Natural killer cell (primary cell): ENCODE results near the gene GCFC2. TPM values are rescaled to one million over a fixed set of nuclear protein-coding genes. Genes with fewer than 3 reads are reported as not detected.

Experiments used
- ATAC-seq, 3 donors: fragments of 150-1000 bp in 2 of 3; fragments of 200-7000 bp in 1 of 3; cut with Tn5 transposase; 1 replicate in 1 of 3; 2 replicates in 2 of 3; pipeline ENCODE4 v1.10.0; 2021; ENCODE audit warnings: mild to moderate bottlenecking in 2 of 3, moderate library complexity in 2 of 3
- DNase-seq, 2 donors: peaks; one replicate each; pipeline versions ENCODE4 v3.0.0 to v3.0.0-alpha.2; 2013 to 2021; ENCODE audit warnings: mixed read lengths in 1 of 2
- H3K27ac ChIP-seq: one replicate; pipeline ENCODE4 v1.5.1; 2013; ENCODE audit warnings: mild to moderate bottlenecking, low read length
- H3K27me3 ChIP-seq: one replicate; pipeline ENCODE4 v1.6.1; 2013; ENCODE audit warnings: low read length; ENCODE audit not compliant: control insufficient read depth, insufficient read depth
- H3K36me3 ChIP-seq: one replicate; pipeline ENCODE4 v1.6.1; 2013; ENCODE audit warnings: low read length; ENCODE audit not compliant: control insufficient read depth, insufficient read depth
- H3K4me1 ChIP-seq: one replicate; pipeline ENCODE4 v1.6.1; 2013; ENCODE audit warnings: low read length; ENCODE audit not compliant: control insufficient read depth, insufficient read depth
- H3K4me3 ChIP-seq: one replicate; pipeline ENCODE4 v1.5.1; 2013; ENCODE audit warnings: low read length
- H3K9me3 ChIP-seq: one replicate; pipeline ENCODE4 v1.6.1; 2013; ENCODE audit warnings: low read length; ENCODE audit not compliant: control insufficient read depth, insufficient read depth
- H3K27ac Mint-ChIP-seq, 2 donors: one replicate each; pipeline ENCODE4 v1.8.0; 2022; ENCODE audit warnings: mild to moderate bottlenecking in 2 of 2, mixed read lengths in 2 of 2, moderate library complexity in 1 of 2
- H3K27me3 Mint-ChIP-seq, 2 donors: one replicate each; pipeline ENCODE4 v1.8.0; 2022; ENCODE audit warnings: low read depth in 2 of 2, mixed read lengths in 2 of 2
- H3K36me3 Mint-ChIP-seq: one replicate; pipeline ENCODE4 v1.8.0; 2022; ENCODE audit warnings: mixed read lengths
- H3K4me1 Mint-ChIP-seq, 2 donors: one replicate each; pipeline ENCODE4 v1.8.0; 2022; ENCODE audit warnings: mixed read lengths in 2 of 2
- H3K4me3 Mint-ChIP-seq: one replicate; pipeline ENCODE4 v1.8.0; 2022; ENCODE audit warnings: mild to moderate bottlenecking, moderate library complexity, mixed read lengths
- H3K9me3 Mint-ChIP-seq, 2 donors: one replicate each; pipeline ENCODE4 v1.8.0; 2022; ENCODE audit warnings: mixed read lengths in 2 of 2
- WGBS: methylation state at CpG from one replicate; pipeline ENCODE4 v1.1.7; 2013; ENCODE audit warnings: missing lambda C conversion rate; ENCODE audit not compliant: insufficient coverage; 5-methylcytosine and 5-hydroxymethylcytosine counted together
- intact Hi-C: fragments of 100-400 bp; cut with micrococcal nuclease; formaldehyde crosslinking; loops from one replicate; pipeline ENCODE4 v1.14.2; 2022
- total RNA-seq, 4 donors: library from RNA; stranded (reverse); fragments of 120-200 nt in 1 of 4; gene quantifications; one replicate each; pipeline versions ENCODE4 v1.2.3 to v1.2.4, GENCODE V29; 2013 to 2022
- TF ChIP-seq, protein P1 (sequence below): fragments of 200-600 bp; IDR thresholded peaks from one replicate; pipeline ENCODE4 v1.8.0; 2022; ENCODE audit warnings: antibody characterized with exemption

GCFC2 gene
- total RNA-seq, 3 donors from 2014 or later (not counting 1 experiment from before 2014, with no cell fraction given): 12.0 to 16.2 (median 13.5) TPM

DNA sequence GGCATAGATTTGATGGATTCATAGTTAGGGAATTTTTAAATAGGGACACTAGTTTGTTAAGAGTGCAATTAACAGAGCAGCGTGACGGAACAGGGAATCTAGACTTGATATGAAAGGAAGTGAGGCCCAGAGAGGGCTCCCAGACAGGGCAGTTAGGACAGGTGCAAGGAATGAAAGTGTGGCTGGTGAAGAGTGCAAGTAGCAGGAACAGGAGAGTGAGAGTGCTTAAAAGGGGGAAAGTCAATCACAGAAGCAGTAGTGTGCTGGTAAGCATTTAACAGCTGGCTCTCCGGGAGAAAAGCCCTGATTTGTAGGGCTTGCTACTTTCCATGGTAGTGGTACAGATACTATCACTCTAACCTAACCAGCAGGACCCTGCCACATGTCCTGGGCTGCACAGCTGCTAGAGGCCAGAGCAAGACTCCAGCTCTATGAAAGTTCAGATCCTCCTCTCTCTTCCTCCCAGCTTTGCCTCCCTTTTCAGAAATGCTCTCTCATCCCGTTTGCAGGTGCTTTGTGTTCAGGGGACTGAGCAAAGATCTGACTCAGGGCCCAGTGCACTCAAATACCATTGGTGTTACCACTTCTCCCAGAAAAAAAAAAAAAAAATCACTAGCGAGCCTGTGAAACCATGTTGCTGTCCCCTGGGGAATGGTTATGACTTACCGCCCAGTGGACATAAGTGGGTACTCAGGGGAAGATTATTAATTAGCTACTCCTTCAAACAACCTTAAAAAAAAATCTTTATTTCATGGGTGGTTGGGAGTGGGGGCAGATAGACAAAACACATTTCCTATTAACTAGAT lies 18.1 kb upstream of the GCFC2 start:
- 81% methylated on average over 4 of the region's 6 CpGs for WGBS
- Mint-ChIP-seq H3K36me3 (no peaks in the 10 kb centered on the region), H3K9me3 (no peaks in the 10 kb centered on the region), H3K27me3 (peaks cover 14 to 33% of the 10 kb centered on the region in 2 donors), H3K4me3 (no peak overlapping the region), H3K27ac (no peak overlapping the region), H3K4me1 (no peaks in the 10 kb centered on the region)
- intact Hi-C loops: no loop called here
- Histone ChIP-seq H3K36me3 (no peaks in the 10 kb centered on the region), H3K9me3 (no peaks in the 10 kb centered on the region), H3K4me1 (no peaks in the 10 kb centered on the region), H3K27me3 (peaks cover 3% of the 10 kb centered on the region), H3K27ac (no peak overlapping the region), H3K4me3 (no peak overlapping the region)
- TF ChIP-seq, protein P1, sequence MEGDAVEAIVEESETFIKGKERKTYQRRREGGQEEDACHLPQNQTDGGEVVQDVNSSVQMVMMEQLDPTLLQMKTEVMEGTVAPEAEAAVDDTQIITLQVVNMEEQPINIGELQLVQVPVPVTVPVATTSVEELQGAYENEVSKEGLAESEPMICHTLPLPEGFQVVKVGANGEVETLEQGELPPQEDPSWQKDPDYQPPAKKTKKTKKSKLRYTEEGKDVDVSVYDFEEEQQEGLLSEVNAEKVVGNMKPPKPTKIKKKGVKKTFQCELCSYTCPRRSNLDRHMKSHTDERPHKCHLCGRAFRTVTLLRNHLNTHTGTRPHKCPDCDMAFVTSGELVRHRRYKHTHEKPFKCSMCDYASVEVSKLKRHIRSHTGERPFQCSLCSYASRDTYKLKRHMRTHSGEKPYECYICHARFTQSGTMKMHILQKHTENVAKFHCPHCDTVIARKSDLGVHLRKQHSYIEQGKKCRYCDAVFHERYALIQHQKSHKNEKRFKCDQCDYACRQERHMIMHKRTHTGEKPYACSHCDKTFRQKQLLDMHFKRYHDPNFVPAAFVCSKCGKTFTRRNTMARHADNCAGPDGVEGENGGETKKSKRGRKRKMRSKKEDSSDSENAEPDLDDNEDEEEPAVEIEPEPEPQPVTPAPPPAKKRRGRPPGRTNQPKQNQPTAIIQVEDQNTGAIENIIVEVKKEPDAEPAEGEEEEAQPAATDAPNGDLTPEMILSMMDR: no peak
- DNase-seq (no peak), ATAC-seq (no peak)

DNA sequence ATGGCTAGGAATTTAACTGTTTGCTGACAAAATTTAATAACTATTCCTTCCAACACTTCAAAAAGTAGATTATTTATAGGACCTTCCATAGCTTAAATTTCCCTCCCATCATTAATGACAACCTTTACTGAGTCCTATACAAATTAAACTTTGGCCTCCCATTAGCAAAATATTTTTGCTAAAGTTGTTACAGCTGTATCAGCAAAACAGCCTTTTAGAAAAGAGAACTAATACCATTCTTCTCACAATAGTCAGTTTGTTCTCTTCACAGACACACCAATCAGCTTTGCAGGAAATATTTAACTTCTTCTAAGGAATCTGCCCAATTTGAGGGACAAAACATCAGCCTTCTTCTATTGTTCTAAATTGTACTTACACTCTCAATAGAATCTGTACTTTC lies 12.0 kb upstream of the GCFC2 start:
- Mint-ChIP-seq H3K4me1 (no peaks in the 10 kb centered on the region), H3K36me3 (no peaks in the 10 kb centered on the region), H3K4me3 (no peak overlapping the region), H3K27ac (no peak overlapping the region), H3K27me3 (peaks cover 35 to 50% of the 10 kb centered on the region in 2 donors), H3K9me3 (no peaks in the 10 kb centered on the region)
- intact Hi-C loops: no loop called here
- Histone ChIP-seq H3K4me3 (no peak overlapping the region), H3K27me3 (peaks cover 4% of the 10 kb centered on the region), H3K4me1 (no peaks in the 10 kb centered on the region), H3K36me3 (no peaks in the 10 kb centered on the region), H3K9me3 (no peaks in the 10 kb centered on the region), H3K27ac (no peak overlapping the region)
- DNase-seq (no peak), ATAC-seq (no peak)
- TF ChIP-seq, protein P1: no peak

DNA sequence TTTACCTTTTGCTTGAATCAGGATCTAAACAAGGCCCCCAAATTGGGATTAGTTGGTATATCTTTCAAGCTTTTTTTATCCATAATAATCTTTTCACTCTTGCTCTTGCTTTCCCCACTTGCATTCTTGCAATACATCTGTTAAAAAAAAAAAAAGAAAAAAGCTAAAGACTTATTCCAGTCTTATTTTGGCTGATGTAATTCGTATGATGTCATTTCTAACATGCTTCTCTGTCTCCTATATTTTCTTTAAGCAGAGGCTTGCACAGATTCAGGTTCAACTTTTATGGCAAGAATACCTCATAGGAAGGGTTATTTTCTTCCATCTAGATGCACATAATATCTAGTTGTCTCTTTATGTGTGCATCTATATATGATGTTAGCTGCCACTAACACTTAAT lies 9.8 kb upstream of the GCFC2 start:
- H3K4me3 ChIP-seq: no peak overlapping the region
- Mint-ChIP-seq H3K4me3 (no peak overlapping the region), H3K27ac (no peak overlapping the region), H3K27me3 (peaks cover 27 to 47% of the 10 kb centered on the region in 2 donors), H3K4me1 (no peaks in the 10 kb centered on the region), H3K9me3 (no peaks in the 10 kb centered on the region), H3K36me3 (no peaks in the 10 kb centered on the region)
- peaks cover 2% of the 10 kb centered on the region for H3K27me3 ChIP-seq
- no peak for ATAC-seq
- 100% methylated on average over 1 of the region's 1 CpG for whole genome bisulfite sequencing
- TF ChIP-seq, protein P1: no peak
- H3K27ac ChIP-seq: no peak overlapping the region
- no peaks in the 10 kb centered on the region for H3K36me3 ChIP-seq
- no peaks in the 10 kb centered on the region for H3K9me3 ChIP-seq
- intact Hi-C loops: no loop called here
- no peak for DNase-seq
- H3K4me1 ChIP-seq: no peaks in the 10 kb centered on the region

DNA sequence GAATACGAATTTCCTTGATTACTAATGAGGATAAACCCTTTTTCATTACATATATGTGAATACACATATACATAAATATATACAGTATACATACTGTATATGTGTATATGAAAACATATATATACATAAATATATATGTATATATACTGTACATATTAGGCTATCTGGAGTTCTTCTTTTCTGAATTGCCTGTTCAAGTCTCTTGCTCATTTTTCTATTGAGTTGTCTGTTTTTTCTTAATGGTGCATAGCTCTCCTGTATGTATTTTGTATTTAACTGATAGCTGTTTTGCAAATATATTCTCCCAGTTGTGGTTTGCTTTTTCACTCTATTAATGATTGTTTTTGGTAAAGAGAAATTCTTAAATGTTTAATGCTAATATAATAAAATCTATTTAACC lies 8.9 kb upstream of the GCFC2 start:
- TF ChIP-seq, protein P1: no peak
- no peak overlapping the region for H3K27ac ChIP-seq
- WGBS: no CpG with 5 or more reads among the region's 1 CpG
- H3K4me1 Mint-ChIP-seq: no peaks in the 10 kb centered on the region
- H3K36me3 ChIP-seq: no peaks in the 10 kb centered on the region
- H3K9me3 ChIP-seq: no peaks in the 10 kb centered on the region
- peaks cover 2% of the 10 kb centered on the region for H3K27me3 ChIP-seq
- no peaks in the 10 kb centered on the region for H3K4me1 ChIP-seq
- H3K27me3 Mint-ChIP-seq: peaks cover 34 to 54% of the 10 kb centered on the region in 2 donors
- H3K36me3 Mint-ChIP-seq: no peaks in the 10 kb centered on the region
- H3K27ac Mint-ChIP-seq: no peak overlapping the region
- H3K9me3 Mint-ChIP-seq: no peaks in the 10 kb centered on the region
- H3K4me3 Mint-ChIP-seq: no peak overlapping the region
- H3K4me3 ChIP-seq: no peak overlapping the region
- ATAC-seq (no peak), DNase-seq (no peak)
- intact Hi-C loops: no loop called here
